ENCODE data around the gene OSR1.

DNA sequence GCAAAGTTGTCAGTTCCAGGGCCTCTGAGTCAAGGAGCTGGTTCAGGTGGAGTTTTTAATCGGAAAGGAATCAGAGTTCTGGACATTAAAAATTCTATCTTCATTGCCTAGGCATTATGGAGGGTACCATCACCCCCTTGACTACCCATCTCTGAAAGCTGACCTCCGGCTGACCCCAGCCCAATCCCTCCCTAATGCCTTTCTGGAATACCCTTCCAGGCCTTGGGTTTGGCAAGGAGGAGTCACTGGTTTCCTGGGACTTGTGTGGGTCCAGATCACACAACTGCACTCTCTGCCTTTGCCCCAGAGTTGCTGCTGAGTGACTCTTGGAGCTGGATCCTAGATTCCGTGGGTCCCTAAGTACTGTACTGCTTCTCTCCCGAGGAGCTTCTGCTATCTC is 1.0 kb upstream of the OSR1 start:
- TF ChIP-seq, protein P1, sequence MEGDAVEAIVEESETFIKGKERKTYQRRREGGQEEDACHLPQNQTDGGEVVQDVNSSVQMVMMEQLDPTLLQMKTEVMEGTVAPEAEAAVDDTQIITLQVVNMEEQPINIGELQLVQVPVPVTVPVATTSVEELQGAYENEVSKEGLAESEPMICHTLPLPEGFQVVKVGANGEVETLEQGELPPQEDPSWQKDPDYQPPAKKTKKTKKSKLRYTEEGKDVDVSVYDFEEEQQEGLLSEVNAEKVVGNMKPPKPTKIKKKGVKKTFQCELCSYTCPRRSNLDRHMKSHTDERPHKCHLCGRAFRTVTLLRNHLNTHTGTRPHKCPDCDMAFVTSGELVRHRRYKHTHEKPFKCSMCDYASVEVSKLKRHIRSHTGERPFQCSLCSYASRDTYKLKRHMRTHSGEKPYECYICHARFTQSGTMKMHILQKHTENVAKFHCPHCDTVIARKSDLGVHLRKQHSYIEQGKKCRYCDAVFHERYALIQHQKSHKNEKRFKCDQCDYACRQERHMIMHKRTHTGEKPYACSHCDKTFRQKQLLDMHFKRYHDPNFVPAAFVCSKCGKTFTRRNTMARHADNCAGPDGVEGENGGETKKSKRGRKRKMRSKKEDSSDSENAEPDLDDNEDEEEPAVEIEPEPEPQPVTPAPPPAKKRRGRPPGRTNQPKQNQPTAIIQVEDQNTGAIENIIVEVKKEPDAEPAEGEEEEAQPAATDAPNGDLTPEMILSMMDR (IDR thresholded peaks at IDR 0.05): no peak
- TF ChIP-seq POLR2A (IDR thresholded peaks at IDR 0.05): no peak
